Astrocyte of the cerebellum (primary cell): ENCODE data around the gene PFKFB4.

Source experiments
- DNase-seq: peaks from one replicate; pipeline ENCODE4 v3.0.0-alpha.2; 2011; ENCODE audit warnings: low read depth
- H3K4me3 ChIP-seq: 2 replicates; pipeline ENCODE4 v1.5.1; 2011; ENCODE audit warnings: mild to moderate bottlenecking, low read depth, low read length, moderate library complexity
- in situ Hi-C: cut with HindIII; loops from 2 replicates; pipeline ENCODE4 v1.10.0; 2017; ENCODE audit warnings: low sequenced_read_pairs
- TF ChIP-seq, protein P1 (sequence below): IDR thresholded peaks from 2 replicates; pipeline ENCODE4 v1.5.1; 2012; ENCODE audit warnings: low read length, low read depth, moderate library complexity, mild to moderate bottlenecking; ENCODE audit errors: missing control alignments

PFKFB4 gene

DNA sequence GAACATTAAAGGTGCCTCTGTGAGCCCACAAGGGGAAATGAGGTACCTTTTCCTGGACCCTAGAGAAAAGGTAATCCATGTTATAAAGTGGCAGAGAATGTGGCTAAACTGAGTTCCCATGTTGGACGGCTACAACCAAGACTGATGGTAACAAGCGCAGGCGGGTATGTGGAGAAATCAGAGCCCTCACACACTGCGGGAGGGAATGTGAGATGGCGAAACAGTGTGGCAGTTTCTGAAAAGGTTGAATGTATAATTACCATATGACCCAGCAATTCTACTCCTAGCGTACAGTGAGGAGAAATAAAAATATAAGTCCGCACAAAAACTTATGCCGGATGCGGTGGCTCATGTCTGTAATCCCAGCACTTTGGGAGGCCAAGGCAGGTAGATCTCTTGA lies 28.6 kb downstream of the PFKFB4 start:
- no peak for DNase-seq
- TF ChIP-seq, protein P1, sequence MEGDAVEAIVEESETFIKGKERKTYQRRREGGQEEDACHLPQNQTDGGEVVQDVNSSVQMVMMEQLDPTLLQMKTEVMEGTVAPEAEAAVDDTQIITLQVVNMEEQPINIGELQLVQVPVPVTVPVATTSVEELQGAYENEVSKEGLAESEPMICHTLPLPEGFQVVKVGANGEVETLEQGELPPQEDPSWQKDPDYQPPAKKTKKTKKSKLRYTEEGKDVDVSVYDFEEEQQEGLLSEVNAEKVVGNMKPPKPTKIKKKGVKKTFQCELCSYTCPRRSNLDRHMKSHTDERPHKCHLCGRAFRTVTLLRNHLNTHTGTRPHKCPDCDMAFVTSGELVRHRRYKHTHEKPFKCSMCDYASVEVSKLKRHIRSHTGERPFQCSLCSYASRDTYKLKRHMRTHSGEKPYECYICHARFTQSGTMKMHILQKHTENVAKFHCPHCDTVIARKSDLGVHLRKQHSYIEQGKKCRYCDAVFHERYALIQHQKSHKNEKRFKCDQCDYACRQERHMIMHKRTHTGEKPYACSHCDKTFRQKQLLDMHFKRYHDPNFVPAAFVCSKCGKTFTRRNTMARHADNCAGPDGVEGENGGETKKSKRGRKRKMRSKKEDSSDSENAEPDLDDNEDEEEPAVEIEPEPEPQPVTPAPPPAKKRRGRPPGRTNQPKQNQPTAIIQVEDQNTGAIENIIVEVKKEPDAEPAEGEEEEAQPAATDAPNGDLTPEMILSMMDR, result no peak
- no peak overlapping the region for H3K4me3 ChIP-seq
- in situ Hi-C loops, result no loop called here

DNA sequence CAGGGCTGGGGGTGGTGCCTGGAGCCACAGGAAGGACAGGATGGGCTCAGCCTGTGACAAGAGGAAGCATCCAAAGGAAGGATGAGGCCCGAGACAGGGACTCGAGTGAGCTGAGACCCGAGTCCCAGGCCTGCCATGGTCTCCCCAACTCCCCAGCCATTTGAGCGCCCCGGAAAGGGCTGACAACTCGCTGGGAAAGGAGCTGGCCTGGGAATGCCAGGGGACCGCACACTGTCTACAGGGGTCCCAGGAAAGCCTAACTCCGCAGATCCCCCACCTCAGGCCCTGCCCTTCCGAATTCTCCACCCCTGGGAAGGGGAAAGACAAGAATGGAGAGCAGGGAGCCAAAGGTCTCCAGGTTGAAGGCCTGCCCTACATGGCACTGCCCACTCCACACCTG lies 31.6 kb downstream of the PFKFB4 start:
- H3K4me3 ChIP-seq, result no peak overlapping the region
- in situ Hi-C loops, result no loop called here
- no peak for DNase-seq
- TF ChIP-seq, protein P1, result no peak

DNA sequence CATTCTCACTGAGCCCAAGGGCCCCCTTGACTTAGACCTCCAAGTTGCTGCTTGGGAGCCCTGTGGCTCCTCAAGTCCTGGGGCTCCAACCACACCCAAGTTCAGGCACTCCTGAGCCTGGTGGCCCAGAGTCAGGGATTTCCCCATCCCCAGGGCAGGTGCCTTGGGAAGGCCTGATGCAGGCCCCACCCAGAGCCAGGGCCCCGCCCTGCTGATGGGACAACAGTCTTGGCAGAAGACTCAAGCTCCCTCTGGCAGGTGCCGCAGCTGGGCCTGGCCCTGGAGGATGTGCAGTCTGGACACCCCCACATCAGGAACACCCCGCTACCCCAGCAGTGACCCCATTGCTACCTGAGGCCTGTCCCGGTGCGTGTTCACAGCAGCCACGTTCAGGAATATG lies 35.0 kb downstream of the PFKFB4 start:
- H3K4me3 ChIP-seq, result no peak overlapping the region
- TF ChIP-seq, protein P1, result no peak
- in situ Hi-C loops, result no loop called here
- DNase-seq, result no peak

DNA sequence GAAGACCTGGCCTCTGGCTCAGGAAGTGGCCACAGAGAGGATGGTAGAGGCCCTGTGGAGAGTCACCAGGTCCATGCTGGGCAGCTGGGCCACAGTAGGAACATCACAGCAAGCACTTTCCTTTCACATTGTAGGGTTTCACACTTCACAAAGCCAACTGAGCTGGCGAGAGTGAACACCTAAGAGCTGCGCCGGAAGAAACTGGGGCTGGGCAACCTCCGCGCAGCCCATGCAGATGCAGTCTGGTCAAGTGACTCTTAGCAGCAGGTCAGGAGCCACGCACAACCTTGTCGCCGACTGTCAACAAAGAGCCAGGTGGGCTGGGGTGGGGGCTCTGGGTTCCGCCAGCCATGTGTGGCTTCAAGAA lies 37.3 kb downstream of the PFKFB4 start:
- no peak overlapping the region for H3K4me3 ChIP-seq
- TF ChIP-seq, protein P1, result no peak
- DNase-seq, result no peak
- in situ Hi-C loops, result no loop called here

DNA sequence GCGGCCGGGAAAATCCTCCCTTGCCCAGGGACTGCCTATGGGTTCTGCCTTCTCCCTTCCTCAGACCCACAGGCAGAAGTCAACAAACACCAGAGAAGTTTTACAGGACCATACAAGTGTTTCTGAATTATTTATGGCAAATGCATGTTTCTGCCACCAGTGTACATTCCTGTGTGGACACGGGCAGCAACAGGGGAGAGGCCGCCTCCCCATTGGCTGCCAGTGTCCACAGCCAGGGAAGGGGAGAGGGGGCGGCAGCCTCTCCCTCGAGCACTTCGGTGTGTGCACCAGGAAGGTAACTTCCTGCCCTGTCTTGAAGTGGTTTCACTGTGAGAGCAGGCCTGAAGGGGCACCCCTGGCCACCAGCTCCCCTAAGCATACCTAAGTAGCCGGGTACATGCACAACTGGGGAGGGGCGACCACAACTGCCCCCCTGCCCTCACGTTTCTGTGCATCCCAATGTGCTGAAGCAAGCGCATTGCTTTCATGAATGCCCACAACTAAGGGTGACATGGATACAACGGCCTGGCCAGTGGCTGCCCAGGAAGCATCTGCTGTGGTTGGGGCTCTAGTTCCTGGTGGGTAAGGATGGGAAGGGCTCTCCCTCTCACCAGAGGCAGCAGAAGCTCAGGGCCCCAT lies 37.8 kb downstream of the PFKFB4 start:
- no peak overlapping the region for H3K4me3 ChIP-seq
- in situ Hi-C loops, result no loop called here
- DNase-seq, result no peak
- TF ChIP-seq, protein P1, result no peak

DNA sequence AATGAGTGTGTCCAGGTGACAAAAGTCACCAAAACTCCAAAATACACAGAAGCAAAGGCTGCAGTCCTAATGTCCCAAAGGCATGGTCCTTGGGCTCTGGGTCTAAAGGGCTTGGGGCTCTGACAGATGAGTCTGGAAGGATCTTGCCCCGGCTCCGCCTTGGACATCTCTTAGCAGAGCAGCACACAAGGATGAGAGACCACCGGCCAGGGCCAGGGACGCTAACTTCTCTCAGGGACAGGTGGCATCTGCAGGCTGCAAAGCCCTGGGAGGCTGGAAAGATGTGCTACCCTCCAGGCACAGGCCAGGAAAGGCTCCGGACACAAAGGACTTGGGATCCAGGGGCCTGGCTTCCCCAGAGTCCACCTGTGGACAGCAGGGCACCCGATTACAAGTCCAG lies 38.5 kb downstream of the PFKFB4 start:
- TF ChIP-seq, protein P1, result no peak
- in situ Hi-C loops, result no loop called here
- no peak overlapping the region for H3K4me3 ChIP-seq
- no peak for DNase-seq

DNA sequence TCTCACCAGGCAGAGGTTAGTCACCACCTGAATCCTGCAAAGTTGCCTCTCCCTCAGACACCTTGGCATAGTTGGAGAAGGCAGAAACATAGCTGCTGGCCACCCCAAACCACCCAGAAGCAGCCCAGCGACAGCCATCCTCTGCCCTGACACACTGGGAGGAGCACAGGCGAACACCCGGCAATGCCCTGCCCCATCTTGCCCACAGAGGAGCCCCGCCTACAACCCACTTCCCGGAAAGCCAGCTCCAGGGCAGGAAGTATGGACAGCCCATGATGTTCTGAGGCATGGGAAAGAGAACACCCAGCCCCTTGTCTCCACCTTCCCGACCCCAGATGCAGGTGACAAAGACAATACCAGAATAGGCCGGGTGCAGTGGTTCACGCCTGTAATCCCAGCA lies 40.0 kb downstream of the PFKFB4 start:
- TF ChIP-seq, protein P1, result no peak
- in situ Hi-C loops, result no loop called here
- H3K4me3 ChIP-seq, result no peak overlapping the region
- DNase-seq, result no peak
